GM18502 (cell line): ENCODE results near the gene CPS1.

ENCODE experiments used
- ATAC-seq: cut with Tn5 transposase; IDR thresholded peaks from one replicate; pipeline ENCODE4 v1.9.1; 2021; ENCODE audit warnings: mild to moderate bottlenecking; ENCODE audit not compliant: unreplicated experiment, poor library complexity

The CPS1 gene

DNA sequence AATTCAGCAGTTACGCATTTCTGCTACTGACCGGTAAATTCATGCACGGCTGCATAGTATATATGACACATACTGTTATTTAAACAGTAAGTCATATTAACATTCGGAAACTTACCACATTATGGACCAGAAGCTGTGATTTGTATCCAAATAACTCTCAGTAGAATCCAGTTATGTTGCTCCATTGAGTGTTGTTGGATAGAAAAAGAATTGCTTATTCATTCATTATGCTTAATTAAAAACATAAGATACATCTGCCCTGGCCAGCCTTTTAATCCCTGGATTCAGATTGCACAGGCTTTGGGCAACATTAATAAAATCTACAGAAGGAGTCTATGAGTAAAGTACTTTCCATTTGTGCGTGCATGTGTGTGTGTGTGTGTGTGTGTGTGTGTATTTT, 111.3 kb downstream of the CPS1 start:
- ATAC-seq: no peak

DNA sequence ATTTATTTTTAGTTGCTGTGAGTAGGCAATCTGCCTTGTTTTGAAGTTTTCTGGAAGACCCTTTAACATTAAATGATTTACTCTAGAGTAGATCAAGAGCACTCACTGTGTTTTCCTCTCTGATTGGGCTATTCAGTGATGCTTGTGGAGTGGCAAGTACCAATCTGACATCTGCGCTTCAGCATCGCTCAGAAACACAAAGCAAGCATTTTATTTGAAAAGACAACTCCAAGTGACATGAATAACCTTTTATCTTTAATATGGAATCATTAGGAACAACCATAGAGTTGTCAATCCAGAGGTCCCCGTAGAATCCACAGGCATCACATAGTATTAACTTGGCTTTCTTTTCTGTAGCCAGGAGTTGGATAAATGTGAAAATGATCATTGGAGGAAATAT, 114.7 kb downstream of the CPS1 start:
- ATAC-seq: no peak

DNA sequence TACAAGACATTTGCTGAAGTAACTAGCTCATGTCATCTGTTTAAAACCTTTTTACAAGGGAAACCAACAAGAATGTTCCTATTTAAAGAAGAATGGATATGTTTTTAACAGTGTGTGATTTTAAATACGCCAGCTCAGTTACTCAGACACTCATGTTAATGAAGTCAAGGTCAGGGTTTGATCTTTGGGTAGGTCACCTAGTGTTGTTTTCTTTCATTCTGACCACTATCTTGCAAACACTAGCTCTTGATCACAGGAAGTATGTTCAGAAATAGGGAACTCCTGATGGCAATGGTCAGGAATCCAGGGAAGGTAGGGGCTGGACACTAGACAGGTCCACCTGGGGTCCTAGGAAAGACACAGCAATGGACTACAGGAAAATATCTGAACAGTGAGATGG, 116.7 kb downstream of the CPS1 start:
- no peak for ATAC-seq

DNA sequence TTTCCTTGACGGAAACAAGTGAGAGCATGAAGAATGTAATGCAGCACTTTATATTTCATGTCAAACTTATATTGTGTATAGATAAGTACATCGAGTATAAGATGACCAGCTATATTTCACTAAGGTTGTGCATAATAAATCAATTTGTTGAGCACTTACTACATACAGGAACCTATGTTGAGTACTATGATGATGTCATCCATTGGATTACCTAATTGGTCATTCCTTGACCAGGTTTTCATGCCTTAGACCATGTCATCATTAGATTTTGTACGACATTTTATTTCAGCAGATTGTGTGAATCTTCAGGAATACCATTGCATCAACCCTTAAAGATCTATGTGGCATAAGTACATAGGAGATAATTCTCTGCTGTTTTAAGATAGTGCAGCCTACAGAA, 119.7 kb downstream of the CPS1 start:
- no peak for ATAC-seq

DNA sequence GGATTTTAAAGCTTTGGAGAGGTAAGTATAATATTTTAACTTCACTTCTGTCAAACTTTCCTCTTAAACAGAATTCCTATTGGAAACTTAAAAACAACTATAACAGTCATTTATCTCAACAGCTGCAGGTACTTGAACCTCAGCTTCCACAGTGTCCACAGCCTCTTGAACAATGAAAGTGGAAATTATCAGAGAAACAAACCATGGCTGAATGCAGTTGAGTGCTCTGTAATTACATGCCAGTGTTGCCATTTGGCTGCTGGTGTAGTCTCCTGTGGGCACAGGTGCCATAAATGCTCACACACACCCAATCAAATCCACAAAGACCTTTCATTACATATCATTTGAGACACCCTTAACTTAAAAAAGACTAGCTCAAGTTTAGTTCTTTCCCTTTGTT, 125.1 kb downstream of the CPS1 start:
- ATAC-seq: no peak

DNA sequence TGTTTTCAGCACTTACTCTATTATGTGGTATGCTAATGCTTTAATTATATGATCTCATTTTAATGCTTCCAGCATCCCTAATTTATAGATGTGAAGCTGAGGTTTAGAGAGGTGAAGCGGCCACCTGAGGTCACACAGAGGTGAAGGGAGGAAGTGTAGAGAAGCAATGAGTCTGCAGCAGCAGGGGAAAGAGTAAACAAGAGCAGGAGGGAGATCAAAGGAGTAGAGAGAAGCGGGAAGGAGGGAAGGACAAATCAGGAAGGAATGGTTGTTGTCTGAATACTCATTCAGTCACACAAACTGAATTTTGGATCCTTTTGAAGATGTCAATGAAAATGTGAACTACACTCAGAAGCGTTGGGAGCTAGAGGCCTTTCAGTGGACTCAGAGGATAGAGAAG, 130.0 kb downstream of the CPS1 start:
- no peak for ATAC-seq

DNA sequence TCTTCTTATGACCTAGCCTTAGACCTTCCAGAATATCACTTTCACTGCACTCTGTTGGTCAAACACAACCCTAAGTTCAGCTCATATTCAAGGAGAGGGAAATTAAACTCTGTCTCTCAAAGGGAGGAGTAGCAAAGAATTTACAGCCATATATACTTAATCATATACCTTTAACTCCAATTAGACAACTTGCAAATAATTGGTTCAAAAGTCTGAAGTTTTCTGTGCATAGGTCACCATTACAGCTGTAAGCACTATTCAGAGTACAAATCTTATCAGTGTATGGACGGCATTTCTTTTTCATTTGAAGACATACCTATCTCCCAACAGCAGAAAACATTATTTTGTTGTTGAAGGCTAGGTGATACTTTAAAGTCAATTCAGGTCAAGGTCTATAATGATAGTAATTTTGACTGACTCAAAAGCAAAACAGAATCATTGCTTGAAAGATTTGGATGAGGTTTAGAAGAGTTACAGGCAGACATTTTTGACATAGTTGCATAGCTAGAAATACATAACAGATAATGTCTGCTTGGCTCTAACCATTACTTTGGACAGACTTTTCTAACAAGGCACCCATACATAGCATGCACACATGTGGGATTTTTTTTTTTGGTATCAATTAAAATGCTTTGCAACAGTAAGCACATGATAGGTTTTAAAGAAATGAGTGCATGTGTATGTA, 131.5 kb downstream of the CPS1 start:
- ATAC-seq: no peak

DNA sequence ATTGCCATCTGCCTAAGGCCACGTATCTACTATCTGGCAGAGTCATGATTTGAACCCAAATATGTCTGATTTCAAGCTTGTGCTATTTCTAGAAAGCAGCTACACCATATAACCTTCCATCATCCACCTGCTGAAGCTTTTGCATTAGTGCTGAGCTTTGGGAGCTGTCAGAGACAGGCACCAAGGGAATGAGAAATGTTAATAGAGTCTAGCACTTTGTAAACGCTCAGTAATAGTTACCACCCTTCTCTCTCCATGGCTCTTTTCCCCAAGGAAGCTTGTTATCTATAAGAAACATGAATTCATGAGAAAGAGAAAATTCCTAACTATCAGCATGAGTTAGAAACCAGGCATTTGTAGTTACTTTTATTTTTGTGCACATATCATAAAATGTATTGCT, 151.5 kb downstream of the CPS1 start:
- ATAC-seq: no peak

DNA sequence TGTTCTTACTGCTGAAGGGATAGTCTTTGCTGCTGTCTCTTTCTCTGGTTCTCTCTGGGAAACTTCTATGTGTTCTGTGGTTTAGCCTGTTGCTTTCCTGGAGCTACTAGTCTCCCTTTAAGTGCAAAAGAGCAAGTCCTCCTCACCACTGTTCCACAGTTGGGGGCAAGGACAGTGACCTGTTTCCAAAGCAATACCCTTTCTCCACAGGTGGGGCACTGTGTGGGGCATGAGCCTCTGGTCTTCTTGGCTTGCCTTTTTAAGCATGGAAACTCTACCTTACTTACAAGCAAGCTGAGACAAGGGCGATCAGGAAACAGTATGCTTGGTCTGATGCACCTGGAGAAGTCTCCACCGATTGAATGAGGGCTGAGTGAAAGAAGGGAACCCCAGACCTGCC, 156.7 kb downstream of the CPS1 start:
- no peak for ATAC-seq

DNA sequence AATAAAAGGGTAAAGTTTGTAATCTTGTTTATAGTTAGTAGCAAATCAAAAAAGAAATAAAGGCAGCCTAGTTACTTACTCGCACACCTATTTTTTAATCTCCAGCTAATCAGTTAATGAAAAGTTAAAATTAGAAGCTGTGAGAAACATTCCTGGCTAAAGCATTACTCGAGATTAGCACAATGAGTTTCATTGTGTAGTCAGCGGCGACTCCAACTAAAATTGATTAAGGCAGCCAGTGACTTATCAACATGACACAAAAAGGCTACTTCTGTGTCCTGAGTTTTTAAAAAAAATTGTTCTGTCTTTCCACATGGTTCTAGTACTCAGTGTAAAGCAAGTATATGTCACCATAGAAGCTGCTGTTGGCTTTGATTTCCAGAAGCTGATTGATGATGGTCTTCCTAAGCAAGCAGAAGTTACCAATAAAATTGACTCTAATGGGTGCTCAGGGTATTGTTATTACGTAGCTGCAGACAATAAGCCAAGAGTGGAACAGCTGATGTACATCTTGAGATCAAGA, 159.2 kb downstream of the CPS1 start:
- no peak for ATAC-seq

DNA sequence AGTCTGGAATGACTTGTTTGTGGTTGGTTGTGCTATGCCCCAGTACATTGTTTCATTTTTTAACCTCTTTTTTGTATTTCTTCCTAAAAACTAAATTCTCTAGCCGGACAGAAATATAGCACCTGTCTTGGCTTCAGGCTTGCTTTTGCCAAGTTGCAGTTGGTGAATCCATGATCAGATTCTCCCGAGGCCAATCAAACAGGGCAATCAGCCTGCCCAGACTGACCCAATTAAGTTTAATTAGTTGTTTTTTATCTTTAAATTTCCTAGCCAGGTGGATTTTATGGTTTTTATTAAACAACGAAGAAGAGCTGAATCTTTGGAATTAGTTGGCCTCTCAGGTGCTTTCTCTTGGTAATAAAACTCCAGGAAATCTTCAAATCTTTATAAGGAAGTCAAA, 162.1 kb downstream of the CPS1 start:
- ATAC-seq: no peak

DNA sequence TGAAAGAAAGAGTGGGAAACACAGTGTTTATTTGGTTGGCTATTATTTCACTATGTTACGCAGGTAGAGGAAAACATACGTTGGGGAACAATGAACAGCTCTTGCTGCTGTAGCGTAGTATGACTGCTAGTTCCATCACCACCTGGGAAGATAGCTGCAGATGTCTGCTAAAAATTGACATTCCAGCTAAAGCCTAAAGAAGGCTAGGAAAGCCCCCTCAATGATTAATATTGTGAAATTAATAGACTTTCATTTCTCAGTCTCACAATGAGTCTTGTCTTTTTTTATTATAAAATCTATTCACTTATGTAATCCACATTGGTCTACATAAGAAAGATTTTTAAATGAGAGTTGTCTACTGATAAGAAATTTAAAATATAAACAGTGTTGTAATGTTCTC, 165.7 kb downstream of the CPS1 start:
- peak; percentile 47 for ATAC-seq

DNA sequence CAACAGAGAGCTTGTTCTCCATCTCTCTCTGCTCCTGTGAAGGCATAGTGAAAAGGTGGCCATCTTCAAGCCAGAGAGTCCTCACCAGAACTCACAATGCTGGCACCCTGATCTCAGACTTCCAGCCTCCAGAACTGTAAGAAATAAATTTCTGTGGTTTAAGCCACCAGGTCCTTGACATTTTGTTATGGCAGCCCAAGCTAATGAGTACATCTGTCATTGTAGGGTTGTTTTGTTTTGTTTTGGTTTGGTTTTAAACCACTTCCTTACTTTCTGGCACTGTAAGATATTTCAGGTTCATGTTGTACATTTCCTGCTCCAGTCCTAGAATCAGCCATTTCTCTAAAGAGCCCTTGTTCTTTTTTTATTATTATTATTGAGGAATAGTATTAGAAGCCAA, 171.2 kb downstream of the CPS1 start:
- peak; percentile 48 for ATAC-seq
